ENCODE measurements around the gene POLR2B.

DNA sequence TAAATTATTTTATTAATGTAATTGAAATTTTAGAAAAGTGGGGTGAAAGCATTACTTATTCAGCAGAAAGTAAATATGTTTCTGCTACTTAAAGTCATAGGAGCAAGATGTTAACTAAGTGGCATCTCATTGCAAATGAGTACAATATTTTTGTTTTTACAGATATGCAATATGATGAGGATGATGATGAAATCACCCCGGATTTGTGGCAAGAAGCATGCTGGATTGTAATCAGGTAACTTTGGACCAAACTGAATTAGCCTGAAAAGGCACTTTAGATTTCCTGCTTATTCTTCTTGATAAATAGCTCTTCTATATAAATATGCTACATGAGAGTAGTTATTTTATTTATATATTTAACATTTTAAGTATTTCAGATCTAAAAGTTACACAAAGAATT is 7.5 kb downstream of the POLR2B start:
- no peak for TF ChIP-seq YY1 (IDR thresholded peaks at IDR 0.05; ENCODE audit: insufficient read depth, insufficient read length)
- TF ChIP-seq ZNF274 (IDR thresholded peaks at IDR 0.05; ENCODE audit: low read depth, low read length) = no peak
